HG03558 (cell line): ENCODE measurements around the gene ZNRF3.
"Not testable (repeated sequence)": the region's sequence is repeated elsewhere in the genome, so short reads cannot be mapped to it uniquely, and the experiment has no call there.

Experiments used
- ATAC-seq: cut with Tn5 transposase; IDR thresholded peaks from one replicate; pipeline ENCODE4 v1.9.1; 2021; ENCODE audit warnings: moderate number of reproducible peaks; ENCODE audit not compliant: unreplicated experiment; ENCODE audit errors: extremely low read depth

The ZNRF3 gene

DNA sequence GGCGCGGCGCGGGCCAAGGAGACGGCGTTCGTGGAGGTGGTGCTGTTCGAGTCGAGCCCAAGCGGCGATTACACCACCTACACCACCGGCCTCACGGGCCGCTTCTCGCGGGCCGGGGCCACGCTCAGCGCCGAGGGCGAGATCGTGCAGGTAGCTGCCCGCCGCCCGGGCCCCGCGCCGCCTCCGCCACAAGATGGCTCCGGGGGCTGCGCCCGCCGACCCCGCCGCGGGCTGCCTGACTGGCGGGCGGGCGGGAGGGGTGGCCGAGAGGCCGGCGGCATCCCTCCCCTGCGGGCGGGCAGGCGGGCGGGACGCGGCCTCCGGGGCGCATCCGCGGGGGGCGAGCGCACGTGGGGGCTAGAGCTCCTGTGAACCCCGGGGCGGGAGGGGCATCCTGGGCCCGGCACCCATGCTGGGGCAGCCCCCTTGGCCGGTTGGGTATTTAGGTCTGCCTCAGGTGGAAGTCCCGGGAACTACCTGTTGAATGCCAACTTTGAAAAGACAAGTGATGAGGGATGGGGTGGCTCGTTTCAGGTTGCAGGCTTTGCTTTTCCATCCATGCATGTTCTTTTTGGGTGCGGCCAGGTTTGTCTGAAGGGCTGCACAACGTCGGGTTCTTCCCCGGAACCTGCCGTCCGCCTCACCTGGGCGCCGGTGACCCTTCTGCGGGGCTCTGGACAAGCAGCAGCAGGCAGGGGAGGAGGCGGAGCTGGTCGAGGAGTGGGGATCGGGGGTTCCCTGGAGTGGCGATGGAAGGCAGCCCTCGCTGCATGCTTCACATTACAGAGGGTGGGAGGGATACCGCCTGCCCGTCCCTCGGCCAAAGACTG, 760 bp downstream of the ZNRF3 start:
- no peak for ATAC-seq

DNA sequence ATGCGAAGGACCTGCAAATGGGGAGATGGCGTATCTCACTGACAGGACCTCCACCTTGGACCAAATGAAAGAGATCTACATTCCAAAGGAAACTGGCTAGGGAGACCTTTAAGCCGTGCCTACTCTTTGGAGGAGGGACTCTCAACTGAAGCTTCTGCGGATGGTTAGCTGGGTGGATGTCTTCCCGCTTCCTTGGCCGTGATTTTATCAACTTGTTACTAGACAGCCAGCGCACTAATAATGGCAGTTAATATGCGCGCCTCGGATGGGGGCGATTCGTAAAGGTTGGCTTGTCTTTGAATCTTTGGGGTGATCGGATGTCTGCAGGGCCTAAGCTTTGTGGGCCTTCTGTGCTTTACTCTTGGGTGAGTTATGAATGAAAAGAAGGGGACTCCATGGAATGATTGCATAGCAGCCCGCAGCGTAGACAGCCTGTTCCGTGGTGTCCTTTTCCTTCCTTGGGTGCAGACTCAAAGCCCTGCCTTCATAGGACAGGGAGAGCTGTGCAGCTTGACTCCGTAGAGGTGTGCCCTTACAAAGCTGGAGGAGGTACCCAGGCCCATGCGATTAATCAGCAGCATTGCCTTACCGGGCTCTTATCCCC, 1.5 kb downstream of the ZNRF3 start:
- ATAC-seq = no peak

DNA sequence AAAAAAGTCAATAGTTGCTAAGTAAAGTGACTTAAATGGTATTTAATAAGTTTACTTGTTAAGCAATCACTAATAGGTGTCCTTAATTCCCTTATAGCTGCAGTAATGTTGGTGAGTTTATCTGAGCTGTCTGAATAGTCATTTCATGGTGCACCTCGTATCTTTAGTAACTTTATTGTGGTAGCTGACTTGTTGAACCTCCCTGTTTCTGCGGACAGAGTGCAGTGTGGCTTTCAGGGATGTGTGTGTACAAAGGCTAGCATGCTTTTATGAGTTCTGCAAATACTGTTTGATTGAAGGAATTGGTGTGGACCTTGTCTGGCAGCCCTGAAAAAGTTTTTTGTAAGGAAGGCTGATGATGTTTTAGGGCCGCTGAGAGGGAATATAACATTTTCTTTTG, 2.6 kb downstream of the ZNRF3 start:
- ATAC-seq = no peak

DNA sequence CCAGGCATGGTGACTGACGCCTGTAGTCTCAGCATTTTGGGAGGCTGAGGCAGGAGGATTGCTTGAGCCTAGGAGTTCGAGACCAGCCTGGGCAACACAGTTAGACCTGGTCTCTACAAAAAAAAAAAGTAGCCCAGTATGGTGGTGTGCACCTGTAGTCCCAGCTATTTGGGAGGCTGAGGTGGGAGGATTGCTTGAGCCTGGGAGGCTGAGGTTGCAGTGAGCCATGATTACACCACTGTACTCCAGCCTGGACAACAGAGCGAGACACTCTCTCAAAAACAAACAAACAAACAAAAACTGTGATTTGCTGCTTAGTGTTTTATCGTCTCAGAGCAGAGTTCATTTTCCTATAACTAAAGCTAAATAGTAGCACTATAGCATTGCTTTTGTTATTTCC, 3.3 kb downstream of the ZNRF3 start:
- not testable (repeated sequence) for ATAC-seq

DNA sequence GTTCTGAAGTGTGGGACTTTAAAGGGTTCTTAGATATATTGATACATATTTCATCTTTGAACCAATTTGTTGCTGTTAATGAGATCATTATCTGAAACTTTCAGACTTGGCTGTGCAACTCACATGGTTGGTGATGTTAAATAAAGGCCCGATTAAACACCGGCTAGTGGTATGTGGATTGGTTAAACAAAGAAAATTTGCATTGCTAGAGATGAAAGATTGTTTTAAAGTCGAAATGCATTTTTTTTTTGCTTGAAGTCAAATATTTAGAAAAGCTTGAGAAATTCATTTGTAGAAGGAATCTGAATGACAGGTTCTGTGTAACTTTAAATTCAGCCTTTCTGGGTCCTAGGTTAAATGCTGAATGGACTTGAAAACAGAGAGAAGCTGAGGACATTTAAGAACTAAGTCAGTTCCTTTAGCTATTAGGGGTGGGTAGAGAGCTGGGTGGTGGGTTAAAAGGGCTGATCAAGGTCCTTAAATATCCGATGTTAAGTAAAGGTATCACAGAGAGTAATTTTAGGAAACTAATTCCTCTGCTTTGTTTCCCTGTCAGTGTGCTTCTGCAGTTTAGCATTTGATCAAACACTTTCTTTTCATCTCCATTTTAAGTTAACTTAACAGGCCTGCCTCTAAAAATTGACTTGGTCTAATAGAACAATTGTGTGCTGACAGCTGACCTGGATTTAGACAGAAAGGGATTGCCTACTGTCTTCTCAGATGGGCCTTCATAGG, 4.5 kb downstream of the ZNRF3 start:
- no peak for ATAC-seq

DNA sequence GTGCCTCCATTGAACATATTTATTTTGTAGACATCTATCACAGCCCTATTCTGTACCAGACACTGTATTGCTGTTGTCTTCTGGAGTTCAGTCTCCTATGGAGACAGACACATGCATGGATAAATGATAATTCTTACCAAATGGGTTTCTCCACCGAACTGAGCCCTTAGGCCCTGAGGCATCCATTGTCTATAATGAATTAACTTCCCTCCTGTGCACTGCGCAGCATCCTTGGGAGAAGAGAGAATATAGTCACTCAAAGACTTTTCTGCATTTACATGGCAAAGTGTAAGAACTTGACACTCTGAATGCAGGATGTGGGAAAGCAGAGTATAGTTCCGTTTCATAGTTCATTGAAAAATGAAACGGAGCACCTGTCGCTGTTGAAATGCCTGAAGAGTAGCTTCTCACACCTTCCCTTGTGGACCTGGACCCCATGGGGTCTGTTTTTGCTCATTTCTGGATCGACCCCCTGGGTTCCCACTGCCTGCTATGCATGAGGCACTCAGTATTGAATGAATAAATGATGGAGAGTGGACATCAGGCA, 6.2 kb downstream of the ZNRF3 start:
- ATAC-seq = no peak

DNA sequence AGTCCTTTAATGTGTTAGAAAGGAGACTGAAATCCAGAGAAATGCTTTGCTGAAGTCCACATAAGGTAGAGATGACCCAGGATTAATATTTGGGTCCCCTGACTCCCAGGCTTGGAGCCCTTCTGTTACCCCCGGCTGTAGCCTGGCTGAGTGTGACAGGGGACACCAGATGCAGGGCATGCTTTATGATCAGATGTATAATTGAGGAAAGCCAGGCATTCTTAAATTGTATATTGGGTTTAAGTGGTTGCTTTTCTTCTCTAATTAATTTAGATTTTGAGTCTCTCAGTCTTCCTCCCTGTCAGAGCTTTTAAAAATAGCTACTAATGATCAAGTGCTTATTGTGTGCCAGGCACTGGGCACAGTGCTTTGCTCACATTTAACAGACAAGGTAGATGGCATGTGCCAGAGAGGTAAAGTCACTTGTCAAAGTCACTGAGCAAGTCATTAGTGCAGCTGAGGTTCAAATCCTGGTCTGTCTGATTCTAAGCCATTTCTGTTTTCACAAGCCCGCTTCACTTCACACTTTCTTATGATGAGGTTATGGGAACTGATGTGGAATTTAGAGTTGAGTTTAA, 7.9 kb downstream of the ZNRF3 start:
- ATAC-seq = no peak

DNA sequence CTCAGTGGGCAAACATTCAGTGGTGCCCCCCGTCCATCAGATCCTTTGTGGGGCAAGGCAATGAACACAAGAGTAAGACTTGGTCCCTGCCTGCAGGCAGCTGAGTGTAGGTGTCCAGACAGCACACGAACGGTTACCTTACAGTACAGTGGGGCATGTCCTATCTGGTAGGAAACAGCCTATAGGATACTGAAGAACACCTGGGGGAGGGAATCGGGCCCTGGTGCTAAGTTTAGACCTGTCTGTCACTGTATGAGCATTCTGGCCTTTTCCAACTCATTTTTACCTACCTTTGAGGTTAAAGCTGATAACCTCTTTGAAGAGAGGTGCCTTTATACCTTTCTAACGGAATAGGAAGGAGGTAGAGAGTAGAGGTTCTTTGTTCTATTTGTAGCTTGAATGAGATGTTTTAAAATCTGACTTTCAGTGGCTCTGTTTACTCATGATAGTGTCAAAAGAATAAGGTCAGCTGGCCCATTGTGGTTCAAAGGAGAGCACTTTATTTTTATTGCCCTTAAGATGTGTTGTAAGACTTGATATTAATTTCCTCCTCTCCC, 8.9 kb downstream of the ZNRF3 start:
- ATAC-seq = no peak

DNA sequence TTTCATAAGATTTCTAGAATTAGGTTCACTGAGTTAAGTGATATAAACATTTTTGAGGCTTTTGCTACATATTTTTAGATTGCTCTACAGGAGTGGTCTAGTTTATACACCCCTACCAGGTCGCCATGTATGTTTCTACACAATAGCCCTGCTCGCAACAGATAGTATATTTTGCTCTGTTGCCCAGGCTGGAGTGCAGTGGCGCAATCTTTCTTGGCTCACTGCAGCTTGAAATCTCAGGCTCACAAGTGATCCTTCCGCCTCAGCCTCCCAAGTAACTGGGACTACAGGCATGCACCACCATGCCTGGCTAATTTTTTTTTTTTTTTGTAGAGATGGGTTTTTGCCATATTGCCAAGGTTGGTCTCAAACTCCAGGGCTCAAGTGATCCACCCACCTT, 10.4 kb downstream of the ZNRF3 start:
- ATAC-seq = no peak

DNA sequence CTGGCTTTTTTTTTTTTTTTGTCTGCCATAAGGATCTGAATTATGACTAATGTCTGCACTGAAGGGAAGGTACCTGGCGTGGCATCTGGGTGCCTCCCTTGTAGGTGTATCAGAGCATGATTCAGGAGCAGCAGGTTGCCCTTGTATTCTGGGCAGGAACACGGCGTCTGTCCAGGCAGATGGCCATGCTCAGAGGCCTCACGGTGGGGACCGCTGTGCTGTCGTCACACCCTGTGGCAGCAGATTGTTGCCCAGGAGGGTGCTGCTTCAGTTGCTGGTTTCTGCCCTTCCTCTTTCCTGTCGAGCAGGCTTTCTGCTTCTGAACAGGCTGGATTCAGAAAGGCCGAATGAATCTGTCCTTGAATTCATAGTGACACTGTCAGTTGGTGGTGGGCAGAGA, 11.0 kb downstream of the ZNRF3 start:
- no peak for ATAC-seq

DNA sequence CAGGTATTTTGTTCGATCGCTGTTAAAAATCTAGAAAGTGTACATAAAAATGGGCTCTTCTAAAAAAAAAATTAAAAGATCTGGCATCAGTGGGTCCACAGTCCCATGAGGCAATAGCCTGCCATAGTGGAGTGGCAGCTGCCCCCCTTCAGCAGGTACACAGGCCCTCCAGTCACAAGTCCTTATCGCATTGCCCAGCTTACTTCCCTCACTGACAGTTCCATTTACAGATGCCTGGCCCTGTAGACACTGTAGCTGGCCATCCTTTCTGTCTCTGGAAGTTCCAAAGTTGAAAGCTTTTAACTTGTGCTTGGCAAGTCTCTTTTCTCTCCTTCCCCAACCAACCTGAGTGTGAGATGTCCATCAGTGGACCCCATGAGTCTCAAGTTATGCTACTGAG, 11.4 kb downstream of the ZNRF3 start:
- ATAC-seq = no peak

DNA sequence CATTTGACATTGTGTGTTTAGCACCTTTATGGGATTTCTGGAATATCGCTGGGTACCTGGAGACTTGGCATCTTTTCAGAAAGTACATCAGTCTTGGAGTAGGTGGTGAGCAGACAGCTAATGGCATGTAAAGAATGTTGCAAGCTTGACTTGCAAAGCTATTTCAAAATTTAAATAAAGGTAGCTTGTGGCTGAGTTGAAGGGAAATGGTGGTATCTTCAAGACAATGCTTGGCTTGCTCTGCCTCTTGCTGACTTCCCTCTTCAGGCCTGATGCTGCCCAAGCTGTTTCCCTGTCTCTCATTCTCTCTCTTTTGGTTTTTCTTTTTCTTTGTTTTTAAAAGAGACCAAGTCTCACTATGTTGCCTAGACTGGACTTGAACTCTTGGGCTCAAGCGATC, 13.2 kb downstream of the ZNRF3 start:
- no peak for ATAC-seq

DNA sequence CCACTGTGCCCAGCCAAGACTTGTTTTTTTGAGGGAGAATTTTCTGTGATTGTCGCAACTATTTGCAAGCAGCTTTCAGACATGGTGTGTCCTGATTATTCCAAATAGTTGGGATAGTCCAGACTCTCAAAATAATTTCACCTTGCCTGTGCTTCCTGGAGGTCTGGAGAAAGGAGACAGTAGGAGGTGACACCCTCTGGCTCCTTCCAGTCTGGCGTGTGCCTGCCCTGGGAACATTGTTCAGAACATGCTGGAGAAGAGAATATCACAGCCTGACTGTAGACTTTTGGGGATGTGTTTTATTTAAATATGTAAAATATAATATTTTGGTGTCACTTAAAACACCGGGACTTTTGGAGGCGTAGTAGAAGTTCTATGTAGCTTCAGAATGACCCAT, 14.9 kb downstream of the ZNRF3 start:
- ATAC-seq = no peak

DNA sequence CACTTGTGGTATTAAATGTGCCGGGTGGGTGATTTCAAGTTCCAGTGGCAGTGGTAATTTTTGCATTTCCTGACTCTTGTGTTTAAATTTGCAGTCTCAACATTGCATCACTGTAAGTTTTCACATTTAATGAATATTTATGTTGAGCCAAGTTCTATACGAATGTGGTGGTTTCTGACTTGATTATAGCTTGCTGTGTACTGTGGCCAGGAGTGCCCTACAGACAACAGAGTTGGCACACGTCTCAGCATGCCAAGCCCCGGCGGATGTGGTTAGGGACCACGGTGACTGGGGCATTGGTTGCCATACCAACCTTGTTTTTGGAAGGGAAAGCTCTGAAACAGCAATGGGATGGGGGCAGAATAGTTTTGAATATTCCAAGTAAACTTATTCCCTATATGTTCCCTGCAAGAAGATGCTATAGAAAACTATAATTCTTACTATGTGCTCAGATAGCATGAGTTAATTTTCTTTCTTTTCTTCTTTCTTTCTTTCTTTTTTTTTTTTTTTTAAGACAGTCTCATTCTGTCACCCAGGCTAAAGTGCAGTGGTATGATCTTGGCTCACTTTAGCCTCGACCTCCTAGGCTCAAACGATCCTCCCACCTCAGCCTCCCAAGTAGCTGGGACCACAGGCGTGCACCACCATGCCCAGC, 16.0 kb downstream of the ZNRF3 start:
- no peak for ATAC-seq

DNA sequence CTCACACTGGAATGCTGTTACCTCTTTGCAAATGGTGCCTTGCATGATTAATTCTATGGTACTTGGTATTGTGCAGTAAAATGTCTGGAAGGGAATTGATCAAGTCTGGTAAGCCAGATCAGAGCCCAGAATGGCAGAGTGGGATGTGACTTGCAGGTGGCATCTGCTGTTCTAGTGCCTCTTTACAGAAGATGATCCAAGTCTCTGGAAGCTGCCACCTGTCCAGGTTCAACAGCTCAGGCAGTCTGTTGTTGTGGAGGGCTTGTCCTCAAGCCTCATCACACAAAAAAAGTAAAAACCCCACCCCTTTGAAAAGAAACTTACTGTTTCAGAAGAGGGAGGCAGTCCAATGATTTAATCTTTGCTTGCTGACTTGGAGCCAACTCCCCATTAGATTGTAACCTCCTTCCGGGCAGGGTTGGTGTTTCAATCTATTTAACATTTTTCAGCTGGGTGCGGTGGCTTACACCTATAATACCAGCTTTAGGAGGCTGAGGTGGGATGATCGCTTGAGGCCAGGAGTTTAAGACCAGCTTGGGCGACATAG, 17.1 kb downstream of the ZNRF3 start:
- ATAC-seq = no peak

DNA sequence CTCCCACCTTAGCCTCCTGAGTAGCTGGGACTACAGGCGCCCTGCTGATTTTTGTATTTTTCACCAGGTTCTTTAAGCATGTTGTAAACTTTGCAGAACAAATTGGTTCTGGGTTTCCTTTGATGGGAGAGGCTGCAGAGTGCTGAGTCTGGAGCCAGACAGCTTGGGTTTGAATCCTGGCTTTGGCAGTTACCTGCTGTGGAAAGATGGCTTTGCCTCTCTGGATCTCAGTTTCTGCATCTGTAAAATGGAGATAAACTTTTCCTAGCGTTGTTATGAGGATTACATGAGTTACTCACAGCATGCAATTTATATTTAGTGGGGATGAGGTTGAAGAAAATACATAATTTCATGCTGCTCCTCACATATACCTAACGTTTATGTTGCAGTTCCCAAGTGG, 19.1 kb downstream of the ZNRF3 start:
- ATAC-seq = no peak

DNA sequence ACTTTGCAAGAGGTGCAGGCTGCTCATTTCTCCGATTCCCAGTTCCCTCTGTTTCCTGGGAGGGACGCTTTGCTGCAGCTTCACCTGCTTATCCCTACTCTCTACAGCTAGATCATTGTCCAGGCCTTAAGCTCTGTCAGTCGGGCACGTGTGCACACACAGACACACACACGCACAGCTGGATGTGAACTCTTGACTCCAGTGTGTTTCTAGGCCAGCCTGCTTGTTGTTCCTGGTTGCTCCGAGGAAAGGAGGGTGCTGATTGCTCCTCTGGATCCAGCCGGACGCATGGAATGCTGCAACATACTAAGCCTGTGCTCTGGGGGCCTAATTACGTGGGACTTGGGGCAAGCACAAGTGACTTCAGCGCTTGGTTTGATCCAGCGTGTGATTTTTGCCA, 19.7 kb downstream of the ZNRF3 start:
- ATAC-seq = no peak

DNA sequence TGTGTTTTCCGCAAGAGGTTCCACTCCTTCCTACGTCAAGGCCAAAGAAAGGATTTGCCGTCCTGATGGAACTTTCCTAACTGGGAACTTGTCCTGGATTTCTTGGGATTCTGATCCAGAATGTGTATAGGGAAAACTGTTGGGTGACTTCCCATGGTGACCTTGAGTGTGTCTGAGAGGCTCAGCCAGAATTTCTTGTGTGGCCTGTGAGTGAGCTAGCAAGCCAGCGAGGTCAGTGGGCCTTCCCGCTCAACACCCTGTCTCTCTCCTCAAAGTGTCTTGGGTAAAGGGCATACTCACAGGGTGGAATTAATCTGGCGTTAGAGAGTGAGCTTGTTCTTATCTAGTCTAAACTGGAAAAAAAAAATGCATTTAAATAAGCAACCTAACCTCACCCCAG, 20.4 kb downstream of the ZNRF3 start:
- no peak for ATAC-seq

DNA sequence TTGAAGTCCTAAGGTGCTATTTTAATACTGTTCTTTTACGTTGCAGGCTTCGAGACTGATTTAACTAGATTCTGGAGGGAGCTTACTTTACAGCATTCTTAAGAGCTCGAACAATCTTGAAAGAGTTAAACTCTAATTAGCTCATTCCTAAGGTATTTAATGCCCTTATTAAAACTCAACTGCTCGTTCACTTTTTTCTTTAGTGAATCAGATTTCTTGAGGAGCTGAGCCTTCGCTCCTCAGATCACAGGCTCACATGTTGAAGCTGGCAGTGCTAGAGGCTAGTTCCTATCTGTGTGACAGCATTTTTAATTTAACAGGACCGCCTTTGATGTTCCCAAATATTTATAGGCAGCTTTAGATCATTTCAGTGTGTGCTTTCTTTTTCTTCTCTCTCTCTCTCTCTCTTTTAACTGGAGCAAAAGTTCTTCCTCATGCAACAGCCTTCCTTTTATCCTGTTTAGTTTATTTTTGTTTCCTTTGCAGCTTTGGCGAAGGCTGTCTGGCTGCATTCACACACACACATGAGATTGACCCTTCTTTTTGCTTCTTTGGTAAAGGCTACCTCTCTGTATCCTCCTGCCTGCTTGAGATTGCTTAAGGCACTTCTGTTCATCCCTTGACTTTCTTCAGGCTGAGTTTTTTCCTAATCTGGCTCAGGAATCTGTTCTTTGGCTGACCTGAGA, 21.0 kb downstream of the ZNRF3 start:
- no peak for ATAC-seq
